ENCODE data around the gene NSD1. TPM values are rescaled to one million over a fixed set of nuclear protein-coding genes. Genes with fewer than 3 reads are reported as not detected.

The NSD1 gene
- total and polyA plus RNA-seq, 2 of the 4 experiments (the other 2 are of a cell fraction): 7.7 to 31.0 TPM

DNA sequence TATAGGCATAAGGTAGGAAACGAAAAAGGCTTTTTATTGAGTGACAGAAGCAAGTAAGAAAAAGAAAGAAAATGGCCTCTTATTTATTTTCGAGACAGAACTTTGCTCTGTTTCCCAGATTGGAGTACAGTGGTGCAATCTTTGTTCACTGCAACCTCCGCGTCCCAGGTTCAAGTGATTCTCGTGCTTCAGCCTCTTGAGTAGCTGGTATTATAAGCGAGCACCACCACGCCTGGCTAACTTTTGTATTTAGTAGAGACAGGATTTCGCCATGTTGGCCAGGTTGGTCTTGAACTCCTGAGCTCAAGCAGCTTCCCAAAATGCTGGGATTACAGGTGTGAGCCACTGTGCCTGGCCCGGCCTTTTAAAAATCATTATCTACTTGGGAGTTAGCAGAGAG lies 70.7 kb downstream of the NSD1 start:
- CTCF ChIA-PET: no interaction called here
- H2BK15ac ChIP-seq (ENCODE audit: low read depth, low read length): no peak overlapping the region

More for the DNA sequence above, 70.7 kb downstream of the NSD1 start:
- Histone ChIP-seq H3K4ac (ENCODE audit: low read depth, low read length) (no peak overlapping the region), H4K8ac (ENCODE audit: low read depth in 2 of 2, low read length in 2 of 2) (no peak overlapping the region), H3K79me1 (ENCODE audit: low read depth in 1 of 2, low read length in 2 of 2) (peaks cover 13 to 33% of the 10 kb centered on the region in 2 experiments; a peak in 3 of 4 replicates), H3K27ac (ENCODE audit: insufficient read depth, low read length) (no peak overlapping the region), H4K20me1 (ENCODE audit: insufficient read depth, low read length) (peaks cover 5% of the 10 kb centered on the region; the same call in 1 of the 2 replicates), H2BK5ac (ENCODE audit: low read depth, low read length, poor library complexity, severe bottlenecking) (no peak overlapping the region), H2BK120ac (ENCODE audit: low read depth, low read length) (no peak overlapping the region), H3K4me3 (ENCODE audit: insufficient read depth, low read depth, low read length) (no peak overlapping the region), H2BK20ac (ENCODE audit: low read depth, low read length) (no peak overlapping the region), H2AK5ac (ENCODE audit: low read depth, low read length) (no peak overlapping the region), H3K36me3 (ENCODE audit: control insufficient read depth, insufficient read depth, low read length) (peaks cover 32% of the 10 kb centered on the region), H3K56ac (ENCODE audit: extremely low read depth, insufficient read depth, low read length) (no peak overlapping the region), H3K9me1 (ENCODE audit: insufficient read depth, low read length) (peaks cover 5% of the 10 kb centered on the region; the same call in 1 of the 2 replicates), H2AFZ (replicated peaks; ENCODE audit: low read length, poor library complexity) (no peak overlapping the region), H3K4me2 (ENCODE audit: low read depth, low read length) (no peak overlapping the region), H3K4me1 (ENCODE audit: control insufficient read depth, insufficient read depth, low read length) (no peaks in the 10 kb centered on the region), H3K9ac (ENCODE audit: low read depth, low read length) (no peak overlapping the region), H3K27me3 (ENCODE audit: control insufficient read depth, insufficient read depth, low read length) (no peaks in the 10 kb centered on the region), H3K18ac (ENCODE audit: low read depth, low read length) (no peak overlapping the region), H3K9me3 (ENCODE audit: control insufficient read depth, insufficient read depth, low read length) (no peaks in the 10 kb centered on the region), H4K91ac (ENCODE audit: insufficient read depth, low read depth, low read length) (no peak overlapping the region), H3K23ac (ENCODE audit: low read depth, low read length) (no peak overlapping the region), H3K14ac (replicated peaks; ENCODE audit: low read depth, low read length) (no peak overlapping the region), H4K5ac (ENCODE audit: low read depth, low read length) (no peak overlapping the region), H2AK9ac (replicated peaks; ENCODE audit: low read depth, low read length, poor library complexity) (no peak overlapping the region)
- BruUV-seq (replicated peaks): no TSS peak
- 97% methylated on average over 6 of the region's 9 CpGs; no CpG with 5 or more reads in 1 of the 2 experiments for WGBS, 2 experiments (ENCODE audit: extremely low coverage in 2 of 2, insufficient read length in 1 of 2)
- ATAC-seq (ENCODE audit: low read depth) (no peak), DNase-seq (no peak)
- intact Hi-C loops (cut with micrococcal nuclease) (no loop called here), in situ Hi-C loops (cut with MboI; ENCODE audit: low sequenced_read_pairs) (no loop called here), dilution Hi-C loops (cut with HindIII; ENCODE audit: low sequenced_read_pairs, unreplicated experiment) (no loop called here)
- POLR2A ChIA-PET (ENCODE audit: unreplicated experiment): no interaction called here
- TF ChIP-seq MXI1 (IDR thresholded peaks at IDR 0.05; ENCODE audit: borderline replicate concordance, low read depth, low read length): no peak
- TF ChIP-seq BHLHE40 (IDR thresholded peaks at IDR 0.05; ENCODE audit: low read depth, low read length): no peak
- no peak for TF ChIP-seq RCOR1 (IDR thresholded peaks at IDR 0.05; ENCODE audit: insufficient replicate concordance, low read length)
- TF ChIP-seq CEBPB (IDR thresholded peaks at IDR 0.05; ENCODE audit: low read depth, low read length): no peak
- TF ChIP-seq, protein P1, sequence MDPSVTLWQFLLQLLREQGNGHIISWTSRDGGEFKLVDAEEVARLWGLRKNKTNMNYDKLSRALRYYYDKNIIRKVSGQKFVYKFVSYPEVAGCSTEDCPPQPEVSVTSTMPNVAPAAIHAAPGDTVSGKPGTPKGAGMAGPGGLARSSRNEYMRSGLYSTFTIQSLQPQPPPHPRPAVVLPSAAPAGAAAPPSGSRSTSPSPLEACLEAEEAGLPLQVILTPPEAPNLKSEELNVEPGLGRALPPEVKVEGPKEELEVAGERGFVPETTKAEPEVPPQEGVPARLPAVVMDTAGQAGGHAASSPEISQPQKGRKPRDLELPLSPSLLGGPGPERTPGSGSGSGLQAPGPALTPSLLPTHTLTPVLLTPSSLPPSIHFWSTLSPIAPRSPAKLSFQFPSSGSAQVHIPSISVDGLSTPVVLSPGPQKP (IDR thresholded peaks at IDR 0.05; ENCODE audit: borderline replicate concordance, low read depth, low read length): no peak
- TF ChIP-seq, protein P2, sequence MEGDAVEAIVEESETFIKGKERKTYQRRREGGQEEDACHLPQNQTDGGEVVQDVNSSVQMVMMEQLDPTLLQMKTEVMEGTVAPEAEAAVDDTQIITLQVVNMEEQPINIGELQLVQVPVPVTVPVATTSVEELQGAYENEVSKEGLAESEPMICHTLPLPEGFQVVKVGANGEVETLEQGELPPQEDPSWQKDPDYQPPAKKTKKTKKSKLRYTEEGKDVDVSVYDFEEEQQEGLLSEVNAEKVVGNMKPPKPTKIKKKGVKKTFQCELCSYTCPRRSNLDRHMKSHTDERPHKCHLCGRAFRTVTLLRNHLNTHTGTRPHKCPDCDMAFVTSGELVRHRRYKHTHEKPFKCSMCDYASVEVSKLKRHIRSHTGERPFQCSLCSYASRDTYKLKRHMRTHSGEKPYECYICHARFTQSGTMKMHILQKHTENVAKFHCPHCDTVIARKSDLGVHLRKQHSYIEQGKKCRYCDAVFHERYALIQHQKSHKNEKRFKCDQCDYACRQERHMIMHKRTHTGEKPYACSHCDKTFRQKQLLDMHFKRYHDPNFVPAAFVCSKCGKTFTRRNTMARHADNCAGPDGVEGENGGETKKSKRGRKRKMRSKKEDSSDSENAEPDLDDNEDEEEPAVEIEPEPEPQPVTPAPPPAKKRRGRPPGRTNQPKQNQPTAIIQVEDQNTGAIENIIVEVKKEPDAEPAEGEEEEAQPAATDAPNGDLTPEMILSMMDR (conservative IDR thresholded peaks at IDR 0.05; ENCODE audit: low read depth, low read length): no peak
- TF ChIP-seq MAZ (IDR thresholded peaks at IDR 0.05; ENCODE audit: borderline replicate concordance, low read depth, low read length): no peak
- TF ChIP-seq CHD1 (IDR thresholded peaks at IDR 0.05; ENCODE audit: low read depth, low read length): no peak
- no peak for TF ChIP-seq FOS (IDR thresholded peaks at IDR 0.05; ENCODE audit: low read depth, low read length)
- TF ChIP-seq NFE2L2 (IDR thresholded peaks at IDR 0.05; ENCODE audit: low read depth, low read length): no peak
- no peak for TF ChIP-seq RFX5 (IDR thresholded peaks at IDR 0.05; ENCODE audit: low read depth, low read length)
- TF ChIP-seq, protein P3, sequence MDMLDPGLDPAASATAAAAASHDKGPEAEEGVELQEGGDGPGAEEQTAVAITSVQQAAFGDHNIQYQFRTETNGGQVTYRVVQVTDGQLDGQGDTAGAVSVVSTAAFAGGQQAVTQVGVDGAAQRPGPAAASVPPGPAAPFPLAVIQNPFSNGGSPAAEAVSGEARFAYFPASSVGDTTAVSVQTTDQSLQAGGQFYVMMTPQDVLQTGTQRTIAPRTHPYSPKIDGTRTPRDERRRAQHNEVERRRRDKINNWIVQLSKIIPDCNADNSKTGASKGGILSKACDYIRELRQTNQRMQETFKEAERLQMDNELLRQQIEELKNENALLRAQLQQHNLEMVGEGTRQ (IDR thresholded peaks at IDR 0.05; ENCODE audit: low read depth, low read length): no peak
- no peak for TF ChIP-seq MAFK (IDR thresholded peaks at IDR 0.05; ENCODE audit: low read depth, low read length)
- no peak for TF ChIP-seq RAD21 (IDR thresholded peaks at IDR 0.05; ENCODE audit: low read length)
- no peak for TF ChIP-seq POLR2A (IDR thresholded peaks at IDR 0.05; ENCODE audit: low read depth, low read length)
- no peak for TF ChIP-seq SMC3 (IDR thresholded peaks at IDR 0.05; ENCODE audit: low read depth, low read length)

Data from IMR-90 (cell line).